GM19324 (cell line): Measurements from ENCODE around the gene PTPN20.

ENCODE experiments used
- ATAC-seq: cut with Tn5 transposase; IDR thresholded peaks from one replicate; pipeline ENCODE4 v1.9.1; 2021; ENCODE audit warnings: mild to moderate bottlenecking, moderate library complexity; ENCODE audit not compliant: unreplicated experiment, low FRiP score

The PTPN20 gene

GRCh38 chr10:47019155-47020145 is 108.2 kb downstream of the PTPN20 start:
- ATAC-seq, result no peak

- ATAC-seq, result no peak
Measured at GRCh38 chr10:47020471-47020870, 109.2 kb downstream of the PTPN20 start.

GRCh38 chr10:47021850-47022249 is 110.6 kb downstream of the PTPN20 start:
- no peak for ATAC-seq

- ATAC-seq, result no peak
Measured at GRCh38 chr10:47022311-47023131, 111.3 kb downstream of the PTPN20 start.

- no peak for ATAC-seq
Measured at GRCh38 chr10:47023237-47024045, 112.2 kb downstream of the PTPN20 start.

DNA sequence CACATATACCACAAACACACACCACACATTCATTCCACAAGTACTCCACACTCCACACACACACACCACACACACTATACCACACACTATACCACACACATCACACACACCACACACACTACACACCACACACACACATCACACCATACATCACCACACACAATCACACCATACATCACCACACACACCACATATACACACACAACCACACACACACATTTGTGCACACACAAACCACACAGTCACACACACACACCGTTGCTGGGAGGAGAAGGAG is 112.8 kb downstream of the PTPN20 start:
- no peak for ATAC-seq

DNA sequence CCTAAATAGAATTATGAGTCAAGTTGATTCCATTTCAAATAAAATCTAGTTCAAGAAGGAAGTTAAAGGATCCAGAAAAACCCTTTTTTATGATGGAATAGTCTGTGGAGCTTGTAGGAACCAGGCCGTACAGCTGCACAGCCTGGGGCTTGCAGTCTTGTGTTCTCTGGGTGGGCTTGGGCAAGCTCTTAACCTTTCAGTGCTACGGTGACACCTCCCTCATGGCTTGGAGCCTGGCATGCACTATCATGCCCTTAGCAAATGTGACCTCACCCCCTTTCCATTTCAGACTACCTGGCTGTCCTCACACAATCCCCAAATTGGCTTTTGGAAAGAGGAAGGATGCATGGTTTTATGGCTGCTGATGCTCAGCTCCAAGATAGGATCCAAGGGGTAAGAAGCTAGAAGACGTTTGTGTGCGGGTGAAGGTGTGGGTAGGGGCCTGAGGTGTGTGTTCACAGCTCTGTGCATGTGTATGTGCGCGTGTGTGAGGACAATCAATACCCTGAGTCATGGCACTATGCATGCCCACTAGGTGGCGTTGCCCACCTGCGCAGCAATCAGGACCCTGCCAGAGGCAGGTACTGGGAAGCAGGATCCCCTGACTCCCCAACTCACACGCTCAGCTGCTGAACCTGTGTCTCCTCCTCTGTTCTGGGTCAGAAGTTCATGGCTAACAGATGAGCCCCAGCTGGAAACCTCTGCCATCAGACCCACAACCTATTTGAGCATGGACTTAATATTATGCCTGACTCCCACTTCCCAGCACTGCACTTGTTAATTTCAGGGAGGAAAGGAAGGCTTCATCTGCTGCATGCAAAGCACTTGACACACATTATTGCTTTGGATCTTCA is 113.4 kb downstream of the PTPN20 start:
- no peak for ATAC-seq

- ATAC-seq, result no peak
Measured at GRCh38 chr10:47025253-47025539, 114.0 kb downstream of the PTPN20 start.

GRCh38 chr10:47025540-47026300 is 114.5 kb downstream of the PTPN20 start:
- ATAC-seq, result no peak

DNA sequence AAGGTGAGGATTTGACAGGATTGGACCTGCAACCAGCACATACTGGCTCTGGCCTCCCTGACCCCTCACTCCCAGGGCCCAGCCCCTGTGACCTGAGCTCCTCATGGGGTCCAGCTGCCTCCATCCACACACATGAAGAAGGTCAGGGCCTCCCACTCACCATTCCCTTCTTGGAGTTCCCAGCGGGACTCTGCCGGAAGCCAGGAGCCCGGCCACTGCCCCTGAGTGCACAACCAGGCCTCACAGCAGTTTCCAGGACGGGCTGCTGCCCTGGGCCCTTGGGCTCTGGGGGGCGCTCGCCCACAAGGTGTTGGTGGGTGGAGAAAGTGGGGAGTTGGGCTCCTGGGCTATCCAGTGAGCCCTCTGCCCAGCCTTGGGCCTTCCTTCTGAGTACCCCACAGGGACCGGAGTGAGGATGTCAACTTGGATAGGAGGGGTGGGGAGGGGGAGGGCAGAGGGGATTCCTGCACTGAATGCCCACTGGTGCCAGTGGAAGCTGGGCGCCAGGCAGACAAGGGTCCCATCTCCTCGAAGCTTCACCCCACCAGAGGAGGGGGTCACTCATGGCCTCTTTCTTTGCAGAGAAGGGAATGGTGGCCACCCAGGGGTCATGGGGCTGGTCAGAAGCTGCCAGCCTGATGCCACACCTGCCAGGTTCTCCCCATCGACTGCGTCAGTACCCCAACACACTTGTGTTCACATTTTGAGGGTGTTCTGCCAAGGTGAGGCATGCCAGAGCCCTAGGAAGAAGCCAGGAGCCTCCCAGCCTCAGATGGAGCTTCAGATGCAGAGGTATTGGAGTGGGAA is 115.3 kb downstream of the PTPN20 start:
- ATAC-seq, result no peak

DNA sequence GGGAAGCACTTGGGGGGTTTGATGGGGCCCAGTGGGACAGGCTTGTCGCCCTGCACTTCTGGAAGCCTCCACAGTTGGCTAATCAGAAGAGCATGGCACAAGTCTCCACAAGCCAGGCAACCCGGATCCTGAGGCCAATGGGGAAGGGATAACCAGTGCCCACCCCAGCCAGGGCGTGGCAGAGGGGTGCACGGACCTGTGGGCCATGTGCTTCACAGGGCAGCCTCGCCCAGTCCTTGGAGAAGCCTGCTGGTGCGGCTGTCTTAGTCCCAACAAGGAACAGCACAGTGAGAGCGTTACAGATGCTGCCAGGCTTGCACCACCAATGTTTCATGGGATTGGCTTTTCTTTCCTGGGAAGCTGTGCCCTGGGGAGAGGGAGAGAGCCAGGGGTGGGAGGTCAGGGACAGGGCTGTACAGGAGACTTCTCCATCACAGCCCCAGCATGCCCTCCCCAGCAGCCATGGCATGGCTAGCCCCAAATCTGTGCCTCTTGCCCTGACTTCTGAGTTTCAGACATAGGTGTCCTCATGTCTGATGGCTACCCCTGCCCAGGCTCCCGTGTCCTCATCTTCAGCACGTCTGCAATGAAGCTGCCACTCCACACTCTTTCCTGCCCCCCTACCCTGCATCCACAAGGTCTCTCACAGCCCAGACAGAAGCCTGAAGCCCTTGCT is 116.0 kb downstream of the PTPN20 start:
- ATAC-seq, result no peak

DNA sequence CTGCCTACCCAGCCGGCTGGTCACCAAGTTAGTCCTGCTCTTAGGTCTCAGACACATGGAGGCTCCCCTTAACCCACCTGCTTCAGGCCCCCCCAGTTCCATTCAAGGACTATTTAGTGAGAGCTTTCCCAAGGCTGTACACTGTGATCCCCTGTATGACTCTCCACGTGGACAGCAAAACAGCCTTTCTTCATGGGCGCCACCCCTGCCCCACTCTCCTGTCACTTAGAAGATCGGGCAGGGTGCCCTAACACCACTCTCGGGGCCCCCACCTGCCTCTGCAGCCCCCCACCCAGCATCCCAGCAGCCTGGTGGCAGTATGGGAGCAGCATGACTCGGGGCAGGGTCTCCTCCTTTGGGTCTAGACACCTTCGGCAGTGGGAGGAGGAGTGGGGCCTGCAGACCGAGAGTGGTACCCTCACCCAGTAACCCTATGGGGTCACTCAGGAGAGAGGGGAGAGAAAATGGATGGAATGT is 116.6 kb downstream of the PTPN20 start:
- no peak for ATAC-seq

DNA sequence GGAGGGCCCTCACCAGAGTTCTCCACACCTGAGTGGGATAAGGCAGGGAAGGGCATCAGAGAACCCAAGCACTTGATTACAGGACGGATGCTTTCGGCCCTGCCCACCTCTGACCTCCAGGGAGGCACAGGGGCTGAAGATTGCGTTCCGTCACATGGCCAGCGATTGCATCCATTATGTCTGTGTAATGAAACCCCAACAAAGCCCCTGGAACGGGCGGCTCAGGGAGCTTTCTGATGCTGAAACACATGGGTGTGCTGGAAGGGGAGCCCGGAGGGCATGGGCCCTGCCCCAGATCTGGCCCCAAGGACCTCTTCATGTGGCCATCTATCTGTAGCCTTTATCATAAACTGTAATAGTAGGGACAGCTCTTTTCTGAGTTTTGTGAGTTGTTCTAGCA is 117.2 kb downstream of the PTPN20 start:
- no peak for ATAC-seq

DNA sequence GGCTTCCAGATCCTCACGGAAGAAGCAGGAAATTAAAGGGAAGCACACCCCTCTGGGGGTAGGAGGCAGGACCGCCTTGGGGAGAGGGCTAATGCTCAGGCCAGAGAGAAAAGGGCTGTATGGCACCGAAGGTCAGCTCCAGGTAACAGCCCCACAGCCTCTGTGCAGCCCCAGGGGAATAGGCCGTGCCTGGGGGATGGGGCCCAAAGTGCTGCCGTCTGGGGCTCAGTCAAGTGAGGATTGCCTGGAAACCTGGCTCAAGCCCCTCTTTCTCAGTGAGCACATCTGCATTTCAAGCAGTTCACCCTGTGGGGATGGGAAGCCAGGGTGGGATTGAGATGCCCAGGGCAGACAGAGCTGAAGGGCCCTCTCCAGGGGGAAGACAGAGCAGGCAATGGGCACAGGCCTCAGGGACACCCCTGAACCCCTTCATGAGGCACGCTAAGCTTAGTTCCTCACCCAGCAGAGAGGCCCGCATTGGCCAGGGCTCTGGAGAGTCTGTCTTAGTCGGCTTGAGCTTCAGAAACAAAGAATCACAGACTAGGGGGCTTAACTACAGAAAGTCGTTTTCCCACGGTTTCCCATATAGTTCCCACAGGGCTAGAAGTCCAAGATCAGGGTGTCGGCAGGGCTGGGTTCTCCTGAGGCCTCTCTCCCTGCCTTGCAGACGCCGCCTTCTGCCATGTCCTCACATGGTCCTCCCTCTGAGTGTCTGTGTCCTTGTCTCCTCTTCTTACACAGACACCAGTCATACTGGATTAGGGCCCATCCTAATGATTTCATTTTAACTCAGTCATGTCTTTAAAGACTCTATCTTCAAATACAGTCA is 118.2 kb downstream of the PTPN20 start:
- no peak for ATAC-seq

- ATAC-seq, result no peak
Measured at GRCh38 chr10:47030191-47030703, 119.0 kb downstream of the PTPN20 start.

DNA sequence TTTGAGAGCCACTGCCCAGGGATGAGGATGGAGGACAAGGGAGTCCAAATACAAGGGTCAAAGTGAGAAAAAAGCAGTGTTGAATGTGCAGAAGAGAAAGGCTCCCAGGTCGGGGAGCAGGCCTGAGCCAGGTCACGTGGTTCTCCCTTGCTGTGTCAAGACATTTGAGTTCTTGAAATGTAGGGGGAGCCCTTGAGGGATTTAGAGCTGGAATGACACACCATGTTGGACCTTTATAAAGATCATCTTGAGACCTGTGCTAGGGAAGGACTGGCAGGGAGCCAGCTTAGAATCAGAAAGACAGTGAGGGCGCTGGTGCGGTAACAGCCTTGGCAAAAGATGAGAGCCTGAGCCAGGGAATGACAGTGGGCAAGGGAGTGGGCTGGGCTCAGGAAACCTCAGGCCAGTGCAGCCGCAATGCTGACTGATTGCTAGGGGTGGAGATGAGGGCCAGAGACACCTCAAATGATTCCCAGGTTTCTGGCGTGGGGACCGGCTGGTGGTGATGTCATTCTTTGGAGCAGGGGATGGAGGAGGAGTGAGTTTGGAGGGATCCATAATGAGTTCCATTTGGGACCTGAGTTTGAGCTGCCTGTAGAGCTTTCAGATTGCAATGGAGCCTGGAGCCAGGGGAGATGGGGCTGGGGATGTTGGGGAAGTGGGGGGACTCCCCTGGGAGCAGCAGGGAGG is 120.1 kb downstream of the PTPN20 start:
- ATAC-seq, result no peak
